ENCODE measurements around the gene CARMIL1. TPM values are rescaled to one million over a fixed set of nuclear protein-coding genes. Genes with fewer than 3 reads are reported as not detected.

Gene CARMIL1
- total and polyA plus RNA-seq, 10 of the 15 experiments (the other 5 are each of a cell fraction or from before 2014, with no cell fraction given) = 6.4 to 18.1 (median 10.3) TPM

DNA sequence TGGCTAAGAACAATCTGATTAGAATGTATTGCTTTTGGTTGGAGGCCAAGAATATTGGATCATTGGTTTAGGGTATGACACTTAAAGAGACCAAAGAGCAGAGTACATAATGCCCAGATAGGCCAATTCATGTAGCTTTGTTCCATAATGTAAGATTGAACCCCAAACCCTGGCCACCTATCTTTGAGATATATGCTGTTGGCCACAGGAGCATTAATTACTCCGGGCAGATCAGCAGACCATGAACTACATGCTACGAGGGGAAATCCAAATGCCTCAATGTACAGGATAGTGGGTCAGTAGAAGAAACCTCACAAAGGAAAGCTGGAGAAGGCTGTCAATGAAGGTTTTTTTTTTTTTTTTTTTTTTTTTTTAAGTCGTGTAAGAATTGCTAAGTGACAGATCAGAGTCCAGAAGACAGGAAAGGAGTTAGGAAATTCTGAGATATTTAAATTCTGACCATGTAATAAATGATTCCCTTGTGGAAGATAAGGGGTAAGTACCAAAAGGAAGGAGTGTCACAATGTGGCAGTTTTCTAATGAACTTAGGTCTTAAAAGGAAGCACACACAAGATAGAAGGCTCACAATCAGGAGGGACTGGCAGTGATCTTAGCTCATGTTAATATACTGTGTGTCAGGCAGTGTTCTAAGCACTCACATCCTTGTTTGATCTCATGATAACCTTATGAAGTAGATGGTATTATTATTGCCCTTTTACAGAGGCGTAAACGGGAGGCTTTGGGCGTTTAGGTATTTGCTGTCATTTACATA, 61.4 kb downstream of the CARMIL1 start (continued):
- TF ChIP-seq, protein P1, sequence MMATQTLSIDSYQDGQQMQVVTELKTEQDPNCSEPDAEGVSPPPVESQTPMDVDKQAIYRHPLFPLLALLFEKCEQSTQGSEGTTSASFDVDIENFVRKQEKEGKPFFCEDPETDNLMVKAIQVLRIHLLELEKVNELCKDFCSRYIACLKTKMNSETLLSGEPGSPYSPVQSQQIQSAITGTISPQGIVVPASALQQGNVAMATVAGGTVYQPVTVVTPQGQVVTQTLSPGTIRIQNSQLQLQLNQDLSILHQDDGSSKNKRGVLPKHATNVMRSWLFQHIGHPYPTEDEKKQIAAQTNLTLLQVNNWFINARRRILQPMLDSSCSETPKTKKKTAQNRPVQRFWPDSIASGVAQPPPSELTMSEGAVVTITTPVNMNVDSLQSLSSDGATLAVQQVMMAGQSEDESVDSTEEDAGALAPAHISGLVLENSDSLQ (IDR thresholded peaks at IDR 0.05) = no peak
- TF ChIP-seq SREBF2 (IDR thresholded peaks at IDR 0.05; ENCODE audit: low read length) (no peak), BCL11A (IDR thresholded peaks at IDR 0.05; ENCODE audit: low read depth, low read length) (no peak), EGR1 (IDR thresholded peaks at IDR 0.05; ENCODE audit: borderline replicate concordance in 1 of 2, low read depth in 2 of 2, low read length in 2 of 2) (no peak)
- TF ChIP-seq, protein P2, sequence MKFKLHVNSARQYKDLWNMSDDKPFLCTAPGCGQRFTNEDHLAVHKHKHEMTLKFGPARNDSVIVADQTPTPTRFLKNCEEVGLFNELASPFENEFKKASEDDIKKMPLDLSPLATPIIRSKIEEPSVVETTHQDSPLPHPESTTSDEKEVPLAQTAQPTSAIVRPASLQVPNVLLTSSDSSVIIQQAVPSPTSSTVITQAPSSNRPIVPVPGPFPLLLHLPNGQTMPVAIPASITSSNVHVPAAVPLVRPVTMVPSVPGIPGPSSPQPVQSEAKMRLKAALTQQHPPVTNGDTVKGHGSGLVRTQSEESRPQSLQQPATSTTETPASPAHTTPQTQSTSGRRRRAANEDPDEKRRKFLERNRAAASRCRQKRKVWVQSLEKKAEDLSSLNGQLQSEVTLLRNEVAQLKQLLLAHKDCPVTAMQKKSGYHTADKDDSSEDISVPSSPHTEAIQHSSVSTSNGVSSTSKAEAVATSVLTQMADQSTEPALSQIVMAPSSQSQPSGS (IDR thresholded peaks at IDR 0.05; ENCODE audit: low read length) = no peak

DNA sequence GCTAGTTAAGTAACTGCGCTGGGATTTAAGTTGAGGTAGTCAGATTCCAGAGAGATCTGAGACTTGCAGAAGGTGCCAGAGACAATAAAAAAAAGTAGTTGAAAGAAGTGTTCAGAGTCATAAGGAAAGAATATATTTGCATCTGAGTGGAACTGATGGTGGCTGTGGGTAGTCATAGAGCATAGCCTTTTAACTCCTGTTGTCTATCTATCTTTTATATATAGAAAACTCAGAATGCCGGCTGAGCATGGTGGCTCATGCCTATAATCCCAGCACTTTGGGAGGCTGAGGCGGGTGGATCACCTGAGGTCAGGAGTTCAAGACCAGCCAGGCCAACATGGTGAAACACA, 62.0 kb downstream of the CARMIL1 start:
- Histone ChIP-seq H3K9ac (ENCODE audit: control insufficient read depth, insufficient read depth, low read length) (no peak overlapping the region), H3K27ac (ENCODE audit: control insufficient read depth, insufficient read depth) (no peak overlapping the region), H3K27me3 (replicated peaks in 1 of 2; ENCODE audit: control insufficient read depth in 2 of 2, insufficient read depth in 2 of 2, low read length in 1 of 2) (0 out of 4 replicates have a peak, but pooled peaks cover 0 to 2% of the 10 kb centered on the region in 2 experiments), H3K79me2 (ENCODE audit: control insufficient read depth, insufficient read depth, low read length) (no peaks in the 10 kb centered on the region; the same call in 1 of the 2 replicates), H3K9me3 (replicated peaks; ENCODE audit: control insufficient read depth, insufficient read depth, low read length) (no peaks in the 10 kb centered on the region), H2AFZ (ENCODE audit: control insufficient read depth, low read depth, low read length) (no peak overlapping the region), H3K4me1 (ENCODE audit: control insufficient read depth, insufficient read depth, low read length) (peaks cover 9% of the 10 kb centered on the region), H3K4me3 (no peak overlapping the region), H3K36me3 (ENCODE audit: control insufficient read depth in 2 of 2, insufficient read depth in 2 of 2, low read length in 1 of 2) (no peaks in the 10 kb centered on the region), H4K20me1 (ENCODE audit: control insufficient read depth, insufficient read depth) (no peaks in the 10 kb centered on the region), H3K4me2 (ENCODE audit: control insufficient read depth, insufficient read depth) (no peak overlapping the region)
- no TSS peak for BruUV-seq (replicated peaks)
- ATAC-seq (peak; percentile 64), DNase-seq (ENCODE audit: low read depth, low spot score) (no peak), FAIRE-seq (no peak)
- ChIA-PET CTCF (interaction anchor here (0.5 to 3.2 kb wide), 5 partner anchors 29 to 150 kb away, joined by 3 to 12 read pairs (median 3); no protein-coding TSS in a partner anchor), SMC1A (ENCODE audit: uncharacterized antibody, unreplicated experiment) (interaction anchor here (0.9 to 3.1 kb wide), 9 partner anchors 12 to 149 kb away, joined by 3 to 17 read pairs (median 6); partner anchors contain the start of gene CARMIL1), POLR2A (interaction anchor here (0.6 to 1.0 kb wide), 3 partner anchors 51 to 55 kb away, joined by 3 to 10 read pairs (median 5); no protein-coding TSS in a partner anchor), RAD21 (ENCODE audit: unreplicated experiment) (interaction anchor here (0.7 to 2.8 kb wide), 8 partner anchors 9 to 149 kb away, joined by 3 to 15 read pairs (median 5); partner anchors contain the start of gene CARMIL1)
- intact Hi-C loops (cut with micrococcal nuclease; ENCODE audit: unreplicated experiment) (no loop called here), in situ Hi-C loops (cut with MboI) (no loop called here)
- TF ChIP-seq ZNF384 (IDR thresholded peaks at IDR 0.05; ENCODE audit: borderline replicate concordance, low read depth, low read length) = peak; percentile 18; the same call in 1 of the 2 replicates
- TF ChIP-seq POU2F2 (IDR thresholded peaks at IDR 0.05; ENCODE audit: borderline replicate concordance, low read depth, low read length) = peak; percentile 67; the same call in 1 of the 3 replicates
- TF ChIP-seq SMARCA5 (IDR thresholded peaks at IDR 0.05) = no peak
- 0% methylated on average over 3 of the region's 3 CpGs for WGBS (ENCODE audit: insufficient coverage, insufficient replicate concordance, low lambda C conversion rate, missing lambda C conversion rate)
